ENCODE measurements around the gene GHRHR. TPM values are rescaled to one million over a fixed set of nuclear protein-coding genes. Genes with fewer than 3 reads are reported as not detected.

GHRHR gene
- total and polyA plus RNA-seq, 2 of the 4 experiments (the other 2 are of a cell fraction): not detected

DNA sequence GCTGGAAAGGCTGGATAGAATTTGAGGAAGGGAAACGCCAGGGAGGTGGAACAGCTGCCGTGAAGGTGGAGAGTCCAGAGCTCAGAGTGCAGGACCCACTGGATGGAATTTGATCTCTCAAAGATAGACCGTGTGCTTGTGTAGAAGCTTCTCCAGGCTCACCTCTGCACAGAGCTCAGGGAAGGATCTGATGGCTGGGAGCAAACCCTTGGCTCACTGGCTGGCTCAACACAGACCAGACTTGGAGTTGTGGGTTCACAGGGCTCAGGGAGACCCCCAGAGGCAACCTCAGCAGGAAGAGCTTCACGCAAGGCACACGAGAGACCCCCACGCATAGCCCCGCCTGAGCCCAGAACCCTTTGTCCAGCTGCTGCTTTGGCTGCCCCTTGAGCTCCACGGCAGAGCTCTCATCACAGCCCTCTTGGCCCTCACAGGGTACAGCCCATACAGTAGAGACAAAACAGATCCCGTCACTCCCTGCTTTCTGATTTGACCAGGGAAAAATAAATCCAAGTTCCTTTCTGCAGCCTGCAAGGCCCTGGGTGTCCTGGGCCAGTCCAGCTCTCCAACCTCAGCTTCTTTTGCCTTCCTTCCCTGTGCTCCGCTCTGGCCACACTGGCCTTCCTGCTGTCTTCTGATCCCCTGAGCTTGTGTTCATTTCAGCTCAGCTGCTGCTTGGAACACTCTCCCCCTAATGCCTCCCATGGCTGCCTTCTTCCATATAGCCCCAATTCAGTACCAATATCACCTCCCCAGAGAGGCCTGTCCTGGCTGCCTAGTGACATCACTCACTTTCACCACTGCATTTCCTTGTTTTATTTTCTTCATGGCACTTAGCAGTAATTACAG is 26.3 kb downstream of the GHRHR start:
- H3K9me3 ChIP-seq (ENCODE audit: control insufficient read depth, insufficient read depth, low read length): no peaks in the 10 kb centered on the region; the same call in 1 of the 2 replicates
- WGBS, 2 experiments (ENCODE audit: extremely low coverage in 2 of 2, insufficient read length in 1 of 2): 74% methylated on average over 8 of the region's 10 CpGs; no CpG with 5 or more reads in 1 of the 2 experiments
- CTCF ChIA-PET: interaction anchor here (1.0 kb wide), 2 partner anchors 131 to 133 kb away, joined by 3 read pairs; no protein-coding TSS in a partner anchor
- H4K5ac ChIP-seq (ENCODE audit: low read depth, low read length): no peak overlapping the region
- no peak overlapping the region for H3K4ac ChIP-seq (ENCODE audit: low read depth, low read length)
- H2BK120ac ChIP-seq (ENCODE audit: low read depth, low read length): no peak overlapping the region
- no peak overlapping the region for H2AFZ ChIP-seq (replicated peaks; ENCODE audit: low read length, poor library complexity)
- H4K91ac ChIP-seq (ENCODE audit: insufficient read depth, low read depth, low read length): no peak overlapping the region
- no peak overlapping the region for H2BK20ac ChIP-seq (ENCODE audit: low read depth, low read length)
- POLR2A ChIA-PET (ENCODE audit: unreplicated experiment): interaction anchor here (0.5 kb wide), 1 partner anchor 169 kb away, joined by 3 read pairs; no protein-coding TSS in a partner anchor
- ATAC-seq (ENCODE audit: low read depth) (no peak), DNase-seq (no peak)
- no peaks in the 10 kb centered on the region for H3K9me1 ChIP-seq (ENCODE audit: insufficient read depth, low read length)
- H3K27ac ChIP-seq (ENCODE audit: insufficient read depth, low read length): no peak overlapping the region
- H2AK9ac ChIP-seq (replicated peaks; ENCODE audit: low read depth, low read length, poor library complexity): no peak overlapping the region
- no peaks in the 10 kb centered on the region for H3K36me3 ChIP-seq (ENCODE audit: control insufficient read depth, insufficient read depth, low read length)
- no peaks in the 10 kb centered on the region for H3K4me1 ChIP-seq (ENCODE audit: control insufficient read depth, insufficient read depth, low read length)
- dilution Hi-C loops (cut with HindIII; ENCODE audit: low sequenced_read_pairs, unreplicated experiment): no loop called here
- H3K27me3 ChIP-seq (ENCODE audit: control insufficient read depth, insufficient read depth, low read length): peaks cover 17% of the 10 kb centered on the region
- TF ChIP-seq RAD21 (IDR thresholded peaks at IDR 0.05; ENCODE audit: low read length) (no peak), CEBPB (IDR thresholded peaks at IDR 0.05; ENCODE audit: low read depth, low read length) (no peak), CHD1 (IDR thresholded peaks at IDR 0.05; ENCODE audit: low read depth, low read length) (no peak), FOS (IDR thresholded peaks at IDR 0.05; ENCODE audit: low read depth, low read length) (no peak), RCOR1 (IDR thresholded peaks at IDR 0.05; ENCODE audit: insufficient replicate concordance, low read length) (no peak)
- TF ChIP-seq, protein P1, sequence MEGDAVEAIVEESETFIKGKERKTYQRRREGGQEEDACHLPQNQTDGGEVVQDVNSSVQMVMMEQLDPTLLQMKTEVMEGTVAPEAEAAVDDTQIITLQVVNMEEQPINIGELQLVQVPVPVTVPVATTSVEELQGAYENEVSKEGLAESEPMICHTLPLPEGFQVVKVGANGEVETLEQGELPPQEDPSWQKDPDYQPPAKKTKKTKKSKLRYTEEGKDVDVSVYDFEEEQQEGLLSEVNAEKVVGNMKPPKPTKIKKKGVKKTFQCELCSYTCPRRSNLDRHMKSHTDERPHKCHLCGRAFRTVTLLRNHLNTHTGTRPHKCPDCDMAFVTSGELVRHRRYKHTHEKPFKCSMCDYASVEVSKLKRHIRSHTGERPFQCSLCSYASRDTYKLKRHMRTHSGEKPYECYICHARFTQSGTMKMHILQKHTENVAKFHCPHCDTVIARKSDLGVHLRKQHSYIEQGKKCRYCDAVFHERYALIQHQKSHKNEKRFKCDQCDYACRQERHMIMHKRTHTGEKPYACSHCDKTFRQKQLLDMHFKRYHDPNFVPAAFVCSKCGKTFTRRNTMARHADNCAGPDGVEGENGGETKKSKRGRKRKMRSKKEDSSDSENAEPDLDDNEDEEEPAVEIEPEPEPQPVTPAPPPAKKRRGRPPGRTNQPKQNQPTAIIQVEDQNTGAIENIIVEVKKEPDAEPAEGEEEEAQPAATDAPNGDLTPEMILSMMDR (conservative IDR thresholded peaks at IDR 0.05; ENCODE audit: low read depth, low read length): no peak
- TF ChIP-seq, protein P2, sequence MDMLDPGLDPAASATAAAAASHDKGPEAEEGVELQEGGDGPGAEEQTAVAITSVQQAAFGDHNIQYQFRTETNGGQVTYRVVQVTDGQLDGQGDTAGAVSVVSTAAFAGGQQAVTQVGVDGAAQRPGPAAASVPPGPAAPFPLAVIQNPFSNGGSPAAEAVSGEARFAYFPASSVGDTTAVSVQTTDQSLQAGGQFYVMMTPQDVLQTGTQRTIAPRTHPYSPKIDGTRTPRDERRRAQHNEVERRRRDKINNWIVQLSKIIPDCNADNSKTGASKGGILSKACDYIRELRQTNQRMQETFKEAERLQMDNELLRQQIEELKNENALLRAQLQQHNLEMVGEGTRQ (IDR thresholded peaks at IDR 0.05; ENCODE audit: low read depth, low read length): no peak
- no peak overlapping the region for H3K14ac ChIP-seq (replicated peaks; ENCODE audit: low read depth, low read length)
- H2BK15ac ChIP-seq (ENCODE audit: low read depth, low read length): no peak overlapping the region
- intact Hi-C loops (cut with micrococcal nuclease): no loop called here
- no peak overlapping the region for H3K18ac ChIP-seq (ENCODE audit: low read depth, low read length)
- H3K4me2 ChIP-seq (ENCODE audit: low read depth, low read length): no peak overlapping the region
- no TSS peak for BruUV-seq (replicated peaks)
- H3K79me1 ChIP-seq (ENCODE audit: low read depth in 1 of 2, low read length in 2 of 2): no peaks in the 10 kb centered on the region
- no peak overlapping the region for H2AK5ac ChIP-seq (ENCODE audit: low read depth, low read length)
- H3K56ac ChIP-seq (ENCODE audit: extremely low read depth, insufficient read depth, low read length): no peak overlapping the region
- in situ Hi-C loops (cut with MboI; ENCODE audit: low sequenced_read_pairs): no loop called here
- H3K4me3 ChIP-seq (ENCODE audit: insufficient read depth, low read depth, low read length): no peak overlapping the region
- H3K9ac ChIP-seq (ENCODE audit: low read depth, low read length): no peak overlapping the region
- no peak overlapping the region for H4K8ac ChIP-seq (ENCODE audit: low read depth in 2 of 2, low read length in 2 of 2)
- H3K23ac ChIP-seq (ENCODE audit: low read depth, low read length): no peak overlapping the region
- H2BK5ac ChIP-seq (ENCODE audit: low read depth, low read length, poor library complexity, severe bottlenecking): no peak overlapping the region
- H4K20me1 ChIP-seq (ENCODE audit: insufficient read depth, low read length): no peaks in the 10 kb centered on the region
